GM18907 (cell line): ENCODE results near the gene PLRG1.

ENCODE experiments used
- ATAC-seq: cut with Tn5 transposase; IDR thresholded peaks from one replicate; pipeline ENCODE4 v1.9.1; 2021; ENCODE audit warnings: mild to moderate bottlenecking, moderate library complexity; ENCODE audit not compliant: unreplicated experiment

The PLRG1 gene

GRCh38 chr4:154574311-154574710 lies 24.1 kb upstream of the PLRG1 start:
- no peak for ATAC-seq

- no peak for ATAC-seq
Measured at GRCh38 chr4:154573190-154573870, 23.1 kb upstream of the PLRG1 start.

- no peak for ATAC-seq
Measured at GRCh38 chr4:154569584-154569983, 19.4 kb upstream of the PLRG1 start.

- ATAC-seq, result no peak
Measured at GRCh38 chr4:154569028-154569427, 18.8 kb upstream of the PLRG1 start.

- ATAC-seq, result no peak
Measured at GRCh38 chr4:154566639-154567204, 16.5 kb upstream of the PLRG1 start.

- no peak for ATAC-seq
Measured at GRCh38 chr4:154565704-154566103, 15.5 kb upstream of the PLRG1 start.

GRCh38 chr4:154564311-154564710 lies 14.1 kb upstream of the PLRG1 start:
- no peak for ATAC-seq

GRCh38 chr4:154562697-154563254 lies 12.6 kb upstream of the PLRG1 start, which contains the start of gene FGB:
Gene FGB (plus strand): TSS chr4:154563011. CDS start chr4:154563019, 8 bp downstream.
- ATAC-seq, result no peak

- ATAC-seq, result no peak
Measured at GRCh38 chr4:154560824-154561231, 10.6 kb upstream of the PLRG1 start.

- ATAC-seq, result no peak
Measured at GRCh38 chr4:154560419-154560801, 10.2 kb upstream of the PLRG1 start.

GRCh38 chr4:154559494-154560418 lies 9.6 kb upstream of the PLRG1 start:
- peak; percentile 87 for ATAC-seq

- ATAC-seq, result peak; percentile 26
Measured at GRCh38 chr4:154559141-154559493, 8.9 kb upstream of the PLRG1 start.

- peak; percentile 67 for ATAC-seq
Measured at GRCh38 chr4:154551872-154552686, 1.9 kb upstream of the PLRG1 start.

- ATAC-seq, result no peak
Measured at GRCh38 chr4:154545689-154546088, 4.5 kb downstream of the PLRG1 start.

- no peak for ATAC-seq
Measured at GRCh38 chr4:154542271-154542879, 7.8 kb downstream of the PLRG1 start.

GRCh38 chr4:154534296-154534695 lies 15.9 kb downstream of the PLRG1 start:
- ATAC-seq, result no peak

- ATAC-seq, result no peak
Measured at GRCh38 chr4:154529728-154530519, 20.3 kb downstream of the PLRG1 start.

GRCh38 chr4:154528869-154529268 lies 21.3 kb downstream of the PLRG1 start:
- no peak for ATAC-seq

- no peak for ATAC-seq
Measured at GRCh38 chr4:154527308-154527707, 22.9 kb downstream of the PLRG1 start.
